ENCODE measurements around the gene HAGHL. TPM values are rescaled to one million over a fixed set of nuclear protein-coding genes. Genes with fewer than 3 reads are reported as not detected.

The HAGHL gene
- total and polyA plus RNA-seq, 2 donors (not counting 3 experiments of a cell fraction or from before 2014, with no cell fraction given): 6.3 to 6.8 TPM

DNA sequence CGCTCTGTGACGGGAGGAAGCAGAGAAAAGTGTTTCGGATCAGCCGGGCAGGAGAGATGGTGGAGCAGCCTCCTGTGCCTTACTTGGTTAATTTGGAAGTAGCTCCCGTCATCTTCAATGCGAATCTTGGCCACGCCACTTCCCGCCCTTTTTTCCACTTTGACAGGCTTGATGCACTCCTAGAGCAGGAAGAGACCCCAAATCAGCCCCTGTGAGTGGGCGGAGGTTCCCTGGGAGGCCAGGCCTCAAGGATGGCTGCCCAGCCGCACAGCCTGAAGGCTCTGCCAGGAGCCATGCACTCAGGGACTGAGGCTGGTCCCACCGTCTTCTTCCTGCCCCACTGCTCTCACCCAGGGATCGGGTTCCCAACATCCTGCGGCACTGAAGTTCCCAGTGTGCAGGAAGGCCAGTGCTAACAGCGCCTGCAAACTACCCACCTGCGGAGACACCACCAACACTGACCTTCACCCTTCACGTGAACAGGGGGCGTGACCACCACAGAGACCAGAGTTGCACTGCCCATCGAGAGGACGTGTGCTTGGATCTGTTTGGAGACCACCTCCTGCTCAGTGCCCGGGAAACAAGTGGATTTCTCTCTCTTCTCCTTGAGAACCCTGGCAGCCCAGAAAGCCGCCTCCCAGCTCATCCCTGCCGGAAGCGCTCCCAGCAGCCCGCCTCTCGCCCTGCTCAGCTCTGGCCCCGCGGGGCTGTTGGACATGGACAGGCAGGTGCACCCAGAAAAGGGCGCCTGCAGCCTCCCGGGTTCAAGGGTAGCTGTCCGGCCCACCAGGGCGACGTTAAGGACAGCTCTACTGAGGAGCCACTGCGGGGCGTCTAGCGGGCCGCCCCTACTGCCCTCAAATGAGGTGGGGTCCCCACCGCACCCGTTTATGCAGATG is 12.9 kb downstream of the HAGHL start:
- Histone ChIP-seq H3K9ac (replicated peaks; ENCODE audit: extremely low read depth, insufficient read depth, low read length) (peak overlapping the region; percentile 76), H3K36me3 (ENCODE audit: control insufficient read depth in 2 of 2, extremely low read depth in 1 of 2, insufficient read depth in 2 of 2, low read length in 2 of 2) (peaks cover 3 to 23% of the 10 kb centered on the region in 2 experiments), H3K4me2 (ENCODE audit: insufficient read depth, low read length) (peak overlapping the region; percentile 61), H3K27me3 (ENCODE audit: control insufficient read depth in 2 of 2, insufficient read depth in 2 of 2, low read length in 2 of 2) (no peaks in the 10 kb centered on the region), H3K4me3 (replicated peaks in 1 of 3; ENCODE audit: insufficient read depth in 1 of 3, low read depth in 1 of 3, low read length in 3 of 3) (peak overlapping the region; percentile 48 to 82 (median 70)), H3K27ac (ENCODE audit: insufficient read depth, low read depth, low read length) (no peak overlapping the region), H4K20me1 (replicated peaks; ENCODE audit: control insufficient read depth, extremely low read depth, insufficient read depth, low read length) (no peaks in the 10 kb centered on the region), H3K4me1 (ENCODE audit: control insufficient read depth, extremely low read depth, insufficient read depth, low read length) (peaks cover 10% of the 10 kb centered on the region), H3K79me2 (ENCODE audit: control insufficient read depth, insufficient read depth, low read length) (peaks cover 6% of the 10 kb centered on the region), H3K9me1 (replicated peaks; ENCODE audit: control insufficient read depth, extremely low read depth, insufficient read depth, low read length) (no peaks in the 10 kb centered on the region), H3K9me3 (replicated peaks; ENCODE audit: control insufficient read depth, insufficient read depth, low read length) (no peaks in the 10 kb centered on the region), H2AFZ (ENCODE audit: low read depth, low read length) (peak overlapping the region; percentile 78)
- CTCF ChIA-PET: interaction anchor here (0.8 to 1.5 kb wide), 4 partner anchors 14 to 49 kb away, joined by 3 to 7 read pairs (median 6); partner anchors contain the start of genes CCDC78, CHTF18, METRN and RPUSD1
- FAIRE-seq: no peak
- TF ChIP-seq JUN (IDR thresholded peaks at IDR 0.05; ENCODE audit: borderline replicate concordance, insufficient read depth, insufficient read length, low read depth): no peak
- TF ChIP-seq, protein P1, sequence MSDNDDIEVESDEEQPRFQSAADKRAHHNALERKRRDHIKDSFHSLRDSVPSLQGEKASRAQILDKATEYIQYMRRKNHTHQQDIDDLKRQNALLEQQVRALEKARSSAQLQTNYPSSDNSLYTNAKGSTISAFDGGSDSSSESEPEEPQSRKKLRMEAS (IDR thresholded peaks at IDR 0.05; ENCODE audit: insufficient read depth, insufficient read length): no peak
- TF ChIP-seq MYC (IDR thresholded peaks at IDR 0.05; ENCODE audit: low read depth, low read length): no peak
- TF ChIP-seq GATA2 (IDR thresholded peaks at IDR 0.05; ENCODE audit: insufficient read depth, insufficient read length, low read depth, low read length): no peak
- no peak for TF ChIP-seq POLR2AphosphoS5 (IDR thresholded peaks at IDR 0.05; ENCODE audit: insufficient read depth, low read depth, low read length)
- TF ChIP-seq EZH2 (IDR thresholded peaks at IDR 0.05; ENCODE audit: borderline replicate concordance, low read depth, low read length, severe bottlenecking): no peak
- TF ChIP-seq, protein P2, sequence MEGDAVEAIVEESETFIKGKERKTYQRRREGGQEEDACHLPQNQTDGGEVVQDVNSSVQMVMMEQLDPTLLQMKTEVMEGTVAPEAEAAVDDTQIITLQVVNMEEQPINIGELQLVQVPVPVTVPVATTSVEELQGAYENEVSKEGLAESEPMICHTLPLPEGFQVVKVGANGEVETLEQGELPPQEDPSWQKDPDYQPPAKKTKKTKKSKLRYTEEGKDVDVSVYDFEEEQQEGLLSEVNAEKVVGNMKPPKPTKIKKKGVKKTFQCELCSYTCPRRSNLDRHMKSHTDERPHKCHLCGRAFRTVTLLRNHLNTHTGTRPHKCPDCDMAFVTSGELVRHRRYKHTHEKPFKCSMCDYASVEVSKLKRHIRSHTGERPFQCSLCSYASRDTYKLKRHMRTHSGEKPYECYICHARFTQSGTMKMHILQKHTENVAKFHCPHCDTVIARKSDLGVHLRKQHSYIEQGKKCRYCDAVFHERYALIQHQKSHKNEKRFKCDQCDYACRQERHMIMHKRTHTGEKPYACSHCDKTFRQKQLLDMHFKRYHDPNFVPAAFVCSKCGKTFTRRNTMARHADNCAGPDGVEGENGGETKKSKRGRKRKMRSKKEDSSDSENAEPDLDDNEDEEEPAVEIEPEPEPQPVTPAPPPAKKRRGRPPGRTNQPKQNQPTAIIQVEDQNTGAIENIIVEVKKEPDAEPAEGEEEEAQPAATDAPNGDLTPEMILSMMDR (IDR thresholded peaks at IDR 0.05; ENCODE audit: extremely low read depth in 1 of 2, insufficient read depth in 1 of 2, low read depth in 1 of 2, low read length in 2 of 2): no peak
- TF ChIP-seq POLR2A (IDR thresholded peaks at IDR 0.05; ENCODE audit: low read depth, low read length): no peak
- TF ChIP-seq FOS (IDR thresholded peaks at IDR 0.05; ENCODE audit: borderline replicate concordance, insufficient read depth, low read length): no peak
- DNase-seq (ENCODE audit: low read depth, low spot score): no peak
- no TSS peak for BruUV-seq (replicated peaks)
- dilution Hi-C loops (cut with MboI; ENCODE audit: extremely low pct_ligation_motif_present, low sequenced_read_pairs) (no loop called here), intact Hi-C loops (cut with micrococcal nuclease) (loop anchor here (5.0 kb wide), 1 partner anchor 47 kb away; the partner anchor contains the start of genes CHTF18 and RPUSD1)
- POLR2A ChIA-PET: no interaction called here
